ENCODE data around the gene MGAT5B.

DNA sequence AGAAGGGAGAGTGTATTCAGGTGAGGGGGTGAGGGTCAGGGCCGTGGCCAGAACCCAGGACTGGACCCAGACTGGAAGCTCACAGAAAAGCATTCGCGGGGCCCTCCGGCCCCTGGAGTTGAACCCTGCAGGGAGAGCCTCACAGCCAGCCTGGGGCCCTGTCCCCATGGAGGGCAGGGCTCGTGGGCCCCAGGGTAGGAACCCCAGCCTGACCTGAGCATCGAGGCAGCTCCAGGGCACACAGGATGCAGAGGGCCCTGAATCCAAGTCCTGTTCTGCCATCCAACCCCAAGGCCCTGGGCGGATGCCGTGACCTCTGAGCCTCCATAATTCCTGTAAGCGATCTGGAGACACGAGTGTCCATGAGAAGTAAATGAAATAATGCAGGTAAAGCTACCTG is 79.1 kb downstream of the MGAT5B start:
- TF ChIP-seq, protein P1, sequence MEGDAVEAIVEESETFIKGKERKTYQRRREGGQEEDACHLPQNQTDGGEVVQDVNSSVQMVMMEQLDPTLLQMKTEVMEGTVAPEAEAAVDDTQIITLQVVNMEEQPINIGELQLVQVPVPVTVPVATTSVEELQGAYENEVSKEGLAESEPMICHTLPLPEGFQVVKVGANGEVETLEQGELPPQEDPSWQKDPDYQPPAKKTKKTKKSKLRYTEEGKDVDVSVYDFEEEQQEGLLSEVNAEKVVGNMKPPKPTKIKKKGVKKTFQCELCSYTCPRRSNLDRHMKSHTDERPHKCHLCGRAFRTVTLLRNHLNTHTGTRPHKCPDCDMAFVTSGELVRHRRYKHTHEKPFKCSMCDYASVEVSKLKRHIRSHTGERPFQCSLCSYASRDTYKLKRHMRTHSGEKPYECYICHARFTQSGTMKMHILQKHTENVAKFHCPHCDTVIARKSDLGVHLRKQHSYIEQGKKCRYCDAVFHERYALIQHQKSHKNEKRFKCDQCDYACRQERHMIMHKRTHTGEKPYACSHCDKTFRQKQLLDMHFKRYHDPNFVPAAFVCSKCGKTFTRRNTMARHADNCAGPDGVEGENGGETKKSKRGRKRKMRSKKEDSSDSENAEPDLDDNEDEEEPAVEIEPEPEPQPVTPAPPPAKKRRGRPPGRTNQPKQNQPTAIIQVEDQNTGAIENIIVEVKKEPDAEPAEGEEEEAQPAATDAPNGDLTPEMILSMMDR (IDR thresholded peaks at IDR 0.05): no peak
- no peak for TF ChIP-seq POLR2A (IDR thresholded peaks at IDR 0.05)
- TF ChIP-seq POLR2AphosphoS5 (IDR thresholded peaks at IDR 0.05): no peak

Measured in prostate gland (tissue), 2 donors.